ENCODE results near the gene ATP6V1F. TPM values are rescaled to one million over a fixed set of nuclear protein-coding genes. Genes with fewer than 3 reads are reported as not detected.

Gene ATP6V1F
- total and polyA plus RNA-seq, 2 donors (not counting 1 experiment from before 2014, with no cell fraction given): 124 to 167 TPM

- DNase-seq (ENCODE audit: low read depth in 2 of 2): no peak
- H4K20me1 ChIP-seq (ENCODE audit: control insufficient read depth, extremely low read depth, insufficient read depth, low read length): no peaks in the 10 kb centered on the region
These were observed 19.7 kb upstream of the ATP6V1F start for GRCh38 chr7:128842674-128843641.

GRCh38 chr7:128843938-128844621 is 18.6 kb upstream of the ATP6V1F start:
- DNase-seq (ENCODE audit: low read depth in 2 of 2): no peak
- H3K36me3 ChIP-seq (ENCODE audit: control insufficient read depth, insufficient read depth, low read length): peaks cover 72% of the 10 kb centered on the region
- no peak overlapping the region for H2AFZ ChIP-seq (ENCODE audit: low read length)
- H3K27me3 ChIP-seq (ENCODE audit: control insufficient read depth, insufficient read depth, low read length): no peaks in the 10 kb centered on the region
- H3K79me2 ChIP-seq (ENCODE audit: control insufficient read depth, insufficient read depth, low read length): peaks cover 3% of the 10 kb centered on the region
- H3K4me1 ChIP-seq (ENCODE audit: control insufficient read depth, extremely low read depth, insufficient read depth, low read length): no peaks in the 10 kb centered on the region
- no peak for TF ChIP-seq EZH2 (IDR thresholded peaks at IDR 0.05; ENCODE audit: low read length, missing control alignments)
- no peak for TF ChIP-seq CTCF (conservative IDR thresholded peaks at IDR 0.05 in 1 of 2, IDR thresholded peaks at IDR 0.05 in 1 of 2; ENCODE audit: low read depth in 1 of 2, low read length in 2 of 2)
- H3K4me3 ChIP-seq (replicated peaks in 1 of 4; ENCODE audit: control extremely low read depth in 1 of 4, insufficient read depth in 1 of 4, low read depth in 3 of 4, low read length in 4 of 4): no peak overlapping the region
- H3K4me2 ChIP-seq (ENCODE audit: extremely low read depth, insufficient read depth, low read length): no peak overlapping the region
- no peak overlapping the region for H3K27ac ChIP-seq (ENCODE audit: insufficient read depth, low read length)
- no peaks in the 10 kb centered on the region for H4K20me1 ChIP-seq (ENCODE audit: control insufficient read depth, extremely low read depth, insufficient read depth, low read length)
- H3K9ac ChIP-seq (ENCODE audit: insufficient read depth, low read length): no peak overlapping the region
- H3K9me3 ChIP-seq (ENCODE audit: control insufficient read depth, insufficient read depth, low read depth, low read length): no peaks in the 10 kb centered on the region

More at GRCh38 chr7:128842674-128843641, 19.7 kb upstream of the ATP6V1F start:
- Histone ChIP-seq H3K4me1 (ENCODE audit: control insufficient read depth, extremely low read depth, insufficient read depth, low read length) (no peaks in the 10 kb centered on the region), H2AFZ (ENCODE audit: low read length) (no peak overlapping the region), H3K79me2 (ENCODE audit: control insufficient read depth, insufficient read depth, low read length) (peaks cover 5% of the 10 kb centered on the region), H3K4me2 (ENCODE audit: extremely low read depth, insufficient read depth, low read length) (no peak overlapping the region), H3K36me3 (ENCODE audit: control insufficient read depth, insufficient read depth, low read length) (peaks cover 78% of the 10 kb centered on the region), H3K9ac (ENCODE audit: insufficient read depth, low read length) (no peak overlapping the region), H3K27me3 (ENCODE audit: control insufficient read depth, insufficient read depth, low read length) (no peaks in the 10 kb centered on the region), H3K27ac (ENCODE audit: insufficient read depth, low read length) (no peak overlapping the region), H3K4me3 (replicated peaks in 1 of 4; ENCODE audit: control extremely low read depth in 1 of 4, insufficient read depth in 1 of 4, low read depth in 3 of 4, low read length in 4 of 4) (no peak overlapping the region), H3K9me3 (ENCODE audit: control insufficient read depth, insufficient read depth, low read depth, low read length) (no peaks in the 10 kb centered on the region)
- TF ChIP-seq CTCF (conservative IDR thresholded peaks at IDR 0.05 in 1 of 2, IDR thresholded peaks at IDR 0.05 in 1 of 2; ENCODE audit: low read depth in 1 of 2, low read length in 2 of 2) (no peak), EZH2 (IDR thresholded peaks at IDR 0.05; ENCODE audit: low read length, missing control alignments) (no peak)

GRCh38 chr7:128844777-128845311 is 17.8 kb upstream of the ATP6V1F start:
- no peak for DNase-seq (ENCODE audit: low read depth in 2 of 2)
- Histone ChIP-seq H3K9me3 (ENCODE audit: control insufficient read depth, insufficient read depth, low read depth, low read length) (no peaks in the 10 kb centered on the region), H3K4me2 (ENCODE audit: extremely low read depth, insufficient read depth, low read length) (no peak overlapping the region), H3K9ac (ENCODE audit: insufficient read depth, low read length) (no peak overlapping the region), H3K4me1 (ENCODE audit: control insufficient read depth, extremely low read depth, insufficient read depth, low read length) (no peaks in the 10 kb centered on the region), H3K27ac (ENCODE audit: insufficient read depth, low read length) (no peak overlapping the region), H3K79me2 (ENCODE audit: control insufficient read depth, insufficient read depth, low read length) (no peaks in the 10 kb centered on the region), H3K4me3 (replicated peaks in 1 of 4; ENCODE audit: control extremely low read depth in 1 of 4, insufficient read depth in 1 of 4, low read depth in 3 of 4, low read length in 4 of 4) (no peak overlapping the region), H2AFZ (ENCODE audit: low read length) (no peak overlapping the region), H3K36me3 (ENCODE audit: control insufficient read depth, insufficient read depth, low read length) (peaks cover 70% of the 10 kb centered on the region), H4K20me1 (ENCODE audit: control insufficient read depth, extremely low read depth, insufficient read depth, low read length) (no peaks in the 10 kb centered on the region), H3K27me3 (ENCODE audit: control insufficient read depth, insufficient read depth, low read length) (no peaks in the 10 kb centered on the region)
- TF ChIP-seq EZH2 (IDR thresholded peaks at IDR 0.05; ENCODE audit: low read length, missing control alignments) (no peak), CTCF (conservative IDR thresholded peaks at IDR 0.05 in 1 of 2, IDR thresholded peaks at IDR 0.05 in 1 of 2; ENCODE audit: low read depth in 1 of 2, low read length in 2 of 2) (no peak)
